Epithelial cell of alveolus of lung (primary cell): ENCODE data around the gene TFPT. TPM values are rescaled to one million over a fixed set of nuclear protein-coding genes. Genes with fewer than 3 reads are reported as not detected.

Source experiments
- total RNA-seq: library from RNA; depleted of rRNA; stranded (reverse); fragments of >200 nt; gene quantifications from 2 replicates; pipeline ENCODE4 v1.2.1, GENCODE V29; 2015

TFPT gene
- 21.6 and 33.9 TPM in 2 replicates for total RNA-seq

GRCh38 chr19:54115109-54116063, at the start of gene TFPT, which contains the start of gene PRPF31:
TFPT (minus strand) TSS chr19:54115657; CDS start chr19:54115269, 388 bp downstream.
PRPF31 (plus strand) TSS chr19:54115754; CDS start chr19:54118279, 2,525 bp downstream.

GRCh38 chr19:54159352-54160181, 44.1 kb upstream of the TFPT start, which contains the start of gene LENG1:
LENG1 (minus strand) TSS chr19:54159721; CDS start chr19:54159695, 26 bp downstream.

GRCh38 chr19:54137699-54138488, 22.4 kb upstream of the TFPT start, which contains the start of gene CNOT3:
CNOT3 (plus strand) TSS chr19:54137762; CDS start chr19:54142979, 5,217 bp downstream.

GRCh38 chr19:54102421-54103169, 12.9 kb downstream of the TFPT start, which contains the start of gene NDUFA3:
NDUFA3 (plus strand) TSS chr19:54102855; CDS start chr19:54102879, 24 bp downstream.

GRCh38 chr19:54100561-54100960, 14.9 kb downstream of the TFPT start, which contains the start of gene OSCAR:
OSCAR (minus strand) TSS chr19:54100803; CDS start chr19:54100792, 11 bp downstream.

GRCh38 chr19:54081032-54081431, 34.4 kb downstream of the TFPT start, which contains the start of gene TARM1:
TARM1 (minus strand) TSS chr19:54081365; CDS start chr19:54081340, 25 bp downstream.

GRCh38 chr19:54063350-54064116, 51.9 kb downstream of the TFPT start, which contains the start of gene VSTM1:
VSTM1 (minus strand) TSS chr19:54063897; CDS start chr19:54063777, 120 bp downstream.

Other genes starting within 250 kb of the TFPT start
- 46.7 and 102 TPM in 2 replicates for gene MYADM, start 247.8 kb downstream of the TFPT start, total RNA-seq
- under 0.01 TPM in 1 of 2 replicates, not detected in the other for gene PRKCG, start 233.5 kb downstream of the TFPT start, total RNA-seq
- 4.7 and 8.8 TPM in 2 replicates for gene CACNG7, start 206.4 kb downstream of the TFPT start, total RNA-seq
- gene CACNG8, start 152.7 kb downstream of the TFPT start, total RNA-seq: 0.52 and 0.56 TPM in 2 replicates
- 3.6 and 6.7 TPM in 2 replicates for gene CACNG6, start 124.0 kb downstream of the TFPT start, total RNA-seq
- gene VSTM1, start 51.8 kb downstream of the TFPT start, total RNA-seq: not detected in 2 replicates
- gene TARM1, start 34.3 kb downstream of the TFPT start, total RNA-seq: not detected in 2 replicates
- gene OSCAR, start 14.9 kb downstream of the TFPT start, total RNA-seq: 1.0 TPM in 1 of 2 replicates, not detected in the other
- 47.6 and 138 TPM in 2 replicates for gene NDUFA3, start 12.8 kb downstream of the TFPT start, total RNA-seq
- 72.5 and 75.6 TPM in 2 replicates for gene PRPF31, start 97 bp upstream of the TFPT start, total RNA-seq
- 15.9 and 29.4 TPM in 2 replicates for gene CNOT3, start 22.1 kb upstream of the TFPT start, total RNA-seq
- gene LENG1, start 44.1 kb upstream of the TFPT start, total RNA-seq: 7.8 and 8.5 TPM in 2 replicates
- 3.9 TPM in 1 of 2 replicates, not detected in the other for gene TMC4, start 57.5 kb upstream of the TFPT start, total RNA-seq
- gene MBOAT7, start 73.9 kb upstream of the TFPT start, total RNA-seq: 139 and 146 TPM in 2 replicates
- 112 and 138 TPM in 2 replicates for gene TSEN34, start 75.7 kb upstream of the TFPT start, total RNA-seq
- gene RPS9, start 85.2 kb upstream of the TFPT start, total RNA-seq: 2,860 and 3,258 TPM in 2 replicates
- gene LILRB3, start 107.3 kb upstream of the TFPT start, total RNA-seq: not detected in 2 replicates
- not detected in 2 replicates for gene LILRA6, start 127.1 kb upstream of the TFPT start, total RNA-seq
- not detected in 2 replicates for gene LILRB5, start 141.6 kb upstream of the TFPT start, total RNA-seq
- gene LILRB2, start 165.5 kb upstream of the TFPT start, total RNA-seq: not detected in 2 replicates
- not detected in 2 replicates for gene LILRA5, start 197.5 kb upstream of the TFPT start, total RNA-seq
- not detected in 2 replicates for gene LILRA4, start 223.5 kb upstream of the TFPT start, total RNA-seq
- 0.08 TPM in 1 of 2 replicates, not detected in the other for gene LAIR1, start 249.3 kb upstream of the TFPT start, total RNA-seq